Activated CD4-positive, alpha-beta T cell treated with anti-CD3 and anti-CD28 coated beads for 48 hours (primary cell): ENCODE results near the gene PIMREG.

ENCODE experiments used
- DNase-seq: peaks from one replicate; pipeline ENCODE4 v3.0.0-alpha.2; 2020

PIMREG gene

DNA sequence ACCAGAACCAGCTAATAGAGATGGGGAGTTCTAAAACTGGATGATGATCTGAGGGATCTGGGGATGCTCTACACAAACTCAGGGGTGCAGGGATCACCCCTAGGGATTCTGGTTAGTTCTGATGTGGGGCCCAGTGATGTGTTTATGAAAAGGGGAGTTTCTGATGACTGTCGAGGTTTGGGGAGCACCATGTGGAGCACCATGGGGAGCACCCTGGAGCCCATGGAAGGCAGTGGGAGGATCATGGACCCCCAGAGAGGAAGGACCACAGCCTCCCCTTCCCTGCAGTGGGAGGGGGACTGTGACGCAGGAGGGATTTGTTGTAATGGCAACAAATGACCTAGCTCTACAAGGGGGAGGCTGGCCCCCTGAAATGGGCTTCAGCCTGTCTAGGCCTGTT, 18.4 kb downstream of the PIMREG start:
- DNase-seq, result no peak

DNA sequence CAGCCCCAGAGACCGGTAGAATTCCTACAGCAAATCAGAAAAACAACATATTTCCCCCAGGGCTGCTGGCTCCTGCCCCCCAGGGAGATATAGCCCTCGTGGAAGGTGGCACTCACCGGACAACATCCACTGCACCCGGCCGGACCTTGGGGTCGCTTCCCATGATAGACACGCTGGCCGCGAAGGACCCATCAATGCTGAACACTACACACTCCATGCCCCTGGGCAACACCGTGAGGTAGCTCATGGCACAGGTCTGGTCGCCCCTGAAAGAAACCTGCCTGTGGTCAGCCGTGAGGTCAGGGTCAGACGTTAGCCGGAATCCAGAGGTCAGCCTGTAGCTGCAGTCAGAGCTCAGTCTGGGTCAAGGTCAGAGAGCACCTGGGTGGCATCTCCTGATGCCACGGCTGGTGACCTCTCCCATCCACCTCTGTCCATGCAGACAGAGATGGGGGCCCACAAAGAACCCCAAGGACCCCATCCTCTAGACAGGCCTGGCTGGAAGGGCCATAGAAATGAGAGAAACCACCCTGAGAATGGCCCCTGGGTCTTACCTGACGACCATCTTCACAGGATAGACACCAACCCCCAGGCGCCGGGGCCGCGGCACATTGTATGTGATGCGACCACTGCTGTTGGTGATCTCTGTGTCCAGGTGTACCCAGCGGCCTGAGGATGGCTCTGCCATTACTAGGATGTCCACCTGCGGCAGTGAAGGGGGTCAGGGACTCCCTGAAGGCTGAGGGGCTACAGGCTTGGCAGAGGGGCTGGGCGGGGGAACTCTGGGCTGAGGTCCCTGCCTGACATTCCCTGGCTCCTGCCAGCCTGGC, 19.6 kb downstream of the PIMREG start:
- no peak for DNase-seq

DNA sequence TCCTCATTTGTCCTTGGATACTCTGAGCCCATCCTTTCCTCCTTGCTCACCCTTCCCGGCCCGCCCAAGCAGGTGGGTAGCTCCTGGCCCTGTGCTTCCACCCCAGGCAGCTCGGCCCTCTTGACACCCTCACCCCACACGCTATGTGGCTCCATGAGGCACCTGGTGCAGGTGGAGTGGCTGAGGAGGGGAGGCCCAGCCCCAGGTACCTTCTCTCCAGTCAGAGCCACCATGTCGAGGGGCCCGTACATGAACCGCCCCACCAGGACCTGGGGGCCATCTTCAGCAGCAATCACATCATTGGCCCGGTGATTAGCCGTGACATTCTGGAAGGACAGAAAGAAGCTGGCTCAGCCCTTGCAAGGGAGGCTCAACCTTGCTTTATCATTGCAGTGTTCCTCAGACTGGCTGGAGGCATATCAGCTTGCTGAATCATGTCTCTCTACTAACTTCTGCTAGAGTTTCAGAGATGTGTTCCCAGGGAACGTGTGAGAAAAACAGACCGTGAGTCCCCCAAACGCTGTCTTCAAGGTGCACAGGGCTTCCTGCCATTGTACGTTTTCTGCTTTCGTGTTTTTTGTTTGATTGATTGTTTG, 20.3 kb downstream of the PIMREG start:
- no peak for DNase-seq

DNA sequence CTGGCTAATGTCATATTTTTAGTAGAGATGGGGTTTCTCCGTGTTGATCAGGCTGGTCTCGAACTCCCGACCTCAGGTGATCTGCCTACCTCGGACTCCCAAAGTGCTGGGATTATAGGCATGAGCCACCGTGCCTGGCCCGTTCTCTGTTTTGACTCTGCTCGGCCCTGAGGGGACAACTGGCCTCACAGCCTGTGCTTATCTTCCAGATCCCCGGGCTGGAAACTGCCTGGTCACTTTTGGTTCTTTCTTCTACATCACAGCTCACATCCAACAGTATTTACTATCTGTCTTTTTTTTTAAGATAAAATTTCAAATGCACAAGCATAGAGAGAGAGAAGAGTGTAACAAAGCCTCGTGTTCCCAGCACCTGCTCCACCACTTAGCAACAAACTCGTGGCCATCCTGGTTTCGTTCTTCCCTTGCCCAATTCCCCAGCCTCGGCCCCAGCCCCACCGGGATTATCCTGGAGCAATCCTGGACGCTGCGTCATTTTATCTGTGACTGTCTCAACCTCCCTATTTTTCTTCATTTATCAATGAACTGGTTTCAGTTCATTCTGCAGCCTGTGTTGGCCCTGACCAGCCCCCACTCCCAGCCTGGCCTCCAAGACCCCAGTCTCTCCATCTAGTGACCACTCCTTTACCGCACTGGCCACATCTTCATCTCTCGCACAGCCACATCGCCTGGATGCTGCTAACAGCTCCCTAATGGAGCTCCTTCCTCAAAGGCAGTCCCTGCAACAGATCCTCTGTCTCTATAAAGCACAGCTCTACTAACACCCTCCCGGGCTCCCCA, 21.1 kb downstream of the PIMREG start:
- no peak for DNase-seq

DNA sequence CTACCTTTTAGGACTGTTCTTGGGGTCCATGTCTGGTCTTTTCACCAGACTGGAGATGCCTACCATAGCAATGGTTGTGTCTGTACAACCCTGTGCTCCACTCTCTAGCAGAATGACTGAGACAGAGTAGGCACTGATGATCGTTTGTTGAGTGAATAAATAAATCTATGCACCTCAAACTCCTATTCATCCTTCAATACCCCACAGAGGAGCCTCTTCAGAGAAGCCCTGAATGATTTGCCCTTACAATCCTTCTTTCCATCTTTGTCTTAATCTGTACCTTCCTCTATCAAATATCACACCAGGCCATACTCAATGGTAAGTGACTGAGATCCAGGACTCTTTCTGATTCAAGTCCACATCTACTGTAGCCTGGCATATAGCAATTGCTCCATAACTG, 23.3 kb downstream of the PIMREG start:
- no peak for DNase-seq

DNA sequence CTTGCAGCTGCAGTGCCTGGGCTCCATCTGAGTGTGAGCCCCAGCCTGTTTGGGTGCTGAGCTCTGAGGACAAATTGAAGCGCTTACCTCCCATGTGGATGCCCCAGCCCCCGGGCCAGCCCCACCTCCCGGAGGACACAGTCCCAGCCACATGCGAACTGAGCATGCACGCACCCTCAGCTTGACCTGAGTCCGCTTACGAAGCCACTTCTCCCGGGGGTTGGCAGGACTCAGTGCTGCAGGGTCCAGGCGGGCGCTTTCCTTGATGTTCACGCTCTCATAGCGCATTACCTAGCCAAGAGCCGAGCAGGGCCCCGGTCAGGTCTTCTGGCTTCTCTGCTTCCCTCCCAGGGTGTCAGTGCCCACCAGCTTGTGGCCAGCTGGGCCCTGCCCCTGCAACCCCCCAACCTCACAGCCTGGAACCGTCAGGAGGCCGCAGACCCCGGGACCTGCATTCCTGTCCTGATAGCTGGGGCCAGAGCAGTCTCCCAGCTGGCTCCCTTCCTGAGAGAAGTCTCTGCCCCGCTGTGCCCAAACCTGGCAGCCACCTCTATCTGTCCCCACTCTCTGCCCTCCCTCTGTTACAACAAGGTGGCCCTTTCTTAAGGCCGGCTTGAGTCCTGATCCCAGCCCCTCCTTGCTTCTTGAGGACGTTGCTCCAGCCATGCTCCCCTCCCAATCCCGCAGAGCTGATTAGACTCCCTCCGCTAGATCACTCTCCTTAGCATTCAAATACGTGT, 24.0 kb downstream of the PIMREG start:
- DNase-seq, result no peak

DNA sequence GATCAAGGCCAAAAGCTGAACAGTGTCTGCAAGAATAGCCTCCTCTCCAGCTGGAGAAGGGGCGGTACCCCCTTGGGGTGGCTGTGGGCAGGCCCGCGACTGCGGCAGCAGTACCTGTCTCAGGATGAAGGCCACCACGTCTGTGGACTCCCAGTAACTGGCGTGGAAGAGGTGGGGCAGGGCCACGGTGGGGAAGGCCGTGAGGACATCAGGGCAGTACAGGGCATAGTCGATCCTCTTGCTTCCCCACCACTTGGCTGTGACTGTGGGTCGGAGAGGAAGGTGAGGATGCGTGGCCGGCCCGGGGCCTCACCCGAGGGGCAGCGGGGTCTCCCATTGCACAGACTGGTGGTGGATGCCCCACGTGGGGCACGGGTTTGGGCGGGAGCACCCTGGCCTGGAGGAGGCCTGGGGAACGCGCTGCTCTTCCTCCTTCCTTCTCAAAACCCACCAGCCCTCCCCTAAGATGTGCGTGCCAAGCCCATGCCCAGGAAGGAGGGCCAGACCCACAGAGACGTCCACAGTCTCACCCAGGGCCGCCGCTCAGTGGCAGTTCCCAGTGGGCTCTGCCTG, 26.0 kb downstream of the PIMREG start:
- DNase-seq, result no peak

DNA sequence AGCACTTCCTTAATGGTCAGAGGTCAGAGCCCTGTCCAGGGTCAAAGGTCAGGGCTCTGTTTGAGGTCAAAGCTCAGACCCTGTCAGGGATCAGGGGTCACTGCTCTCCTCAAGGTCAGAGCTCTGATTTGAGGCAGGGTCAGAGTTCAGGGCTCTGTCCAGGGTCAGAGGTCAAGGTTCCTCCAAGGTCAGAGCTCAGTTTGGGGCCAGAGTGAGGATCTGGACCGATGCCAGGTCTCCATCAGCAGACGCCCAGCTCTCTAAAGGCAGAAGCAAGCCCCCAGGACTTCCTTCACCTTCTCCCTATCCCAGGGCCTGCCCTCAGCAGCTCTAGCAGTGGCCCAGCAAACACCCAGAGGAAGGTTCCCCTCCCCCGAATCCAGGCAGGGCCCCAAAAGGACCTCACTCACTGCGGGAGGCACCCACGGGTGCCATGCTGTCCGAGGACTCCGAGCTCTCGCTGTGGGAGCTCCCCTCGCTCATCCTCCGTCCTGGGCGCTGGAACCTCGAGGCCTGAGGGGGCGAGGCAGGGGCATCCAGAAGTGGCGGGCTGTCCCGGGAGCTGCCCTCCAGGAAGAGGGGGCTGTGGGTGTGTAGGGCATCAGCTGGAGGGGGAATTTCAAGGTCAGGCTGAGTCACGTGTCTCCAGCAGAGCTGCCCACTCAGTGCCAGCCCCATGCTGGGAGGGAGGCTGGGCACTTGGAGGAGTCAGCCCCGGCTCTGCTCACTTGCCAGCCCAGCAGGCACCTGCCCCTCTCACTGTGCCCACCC, 26.7 kb downstream of the PIMREG start:
- no peak for DNase-seq

DNA sequence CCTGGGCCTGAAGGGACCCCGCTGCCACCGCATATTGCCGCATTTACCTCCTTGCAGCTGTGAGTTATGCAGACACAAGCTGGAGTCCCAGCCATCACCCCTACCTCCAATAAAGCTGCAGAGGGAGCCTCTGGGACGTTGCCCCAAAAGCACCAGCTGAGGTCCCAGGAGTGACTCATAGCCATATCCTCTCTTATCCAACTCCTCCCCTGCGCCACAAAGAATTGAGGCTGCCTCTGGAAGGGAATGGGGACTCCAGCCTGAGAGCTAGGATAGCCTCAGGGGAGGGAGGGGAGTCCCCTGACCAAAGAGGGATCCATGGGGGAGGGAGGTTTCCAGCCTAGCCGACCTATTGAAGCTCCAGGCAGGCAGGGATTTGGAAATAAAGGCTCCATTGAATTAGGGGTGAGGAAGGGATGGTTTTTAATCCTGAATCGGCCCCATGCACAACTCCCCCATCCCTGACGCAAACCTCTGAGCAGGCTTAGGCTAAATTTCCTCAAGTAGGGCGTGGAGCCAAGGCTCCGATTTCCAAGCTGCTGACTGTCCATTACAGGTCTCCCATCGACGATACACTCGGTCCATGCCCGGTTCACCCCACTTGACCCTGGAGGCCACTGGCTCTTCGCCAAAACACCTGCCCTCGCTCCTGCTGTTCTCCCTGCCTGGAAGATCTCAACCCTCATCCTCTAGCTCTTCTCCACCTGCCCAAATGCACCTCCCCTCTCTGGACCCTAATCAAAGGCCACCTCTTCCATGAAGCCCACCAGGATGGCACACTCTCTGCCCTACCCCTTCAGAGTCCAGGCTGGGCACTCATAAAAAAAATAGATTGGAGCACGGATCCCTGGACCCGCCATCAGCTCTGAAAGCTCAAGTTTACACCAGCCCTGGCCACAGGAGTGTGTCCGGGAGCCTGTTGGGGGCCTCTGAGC, 27.5 kb downstream of the PIMREG start:
- no peak for DNase-seq

DNA sequence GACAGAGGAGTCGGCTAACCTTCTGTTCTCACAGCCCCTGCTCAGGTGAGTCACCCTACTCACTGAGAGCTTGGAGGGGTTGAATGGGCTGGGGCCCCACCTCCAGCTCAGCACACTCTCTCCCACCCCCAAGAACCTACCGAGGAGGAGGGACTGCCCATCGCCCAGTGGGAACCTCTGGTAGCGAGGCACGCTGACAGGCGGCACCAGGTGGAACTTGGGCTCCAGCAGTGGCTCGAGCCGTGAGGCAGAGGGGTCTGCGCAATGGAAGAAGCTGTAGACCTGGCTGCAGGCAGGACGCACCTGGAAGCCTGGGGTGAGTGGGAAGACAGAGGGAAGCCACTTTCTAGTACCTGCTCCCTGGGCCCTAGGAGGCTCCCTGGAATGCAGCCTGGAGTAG, 28.3 kb downstream of the PIMREG start:
- no peak for DNase-seq

DNA sequence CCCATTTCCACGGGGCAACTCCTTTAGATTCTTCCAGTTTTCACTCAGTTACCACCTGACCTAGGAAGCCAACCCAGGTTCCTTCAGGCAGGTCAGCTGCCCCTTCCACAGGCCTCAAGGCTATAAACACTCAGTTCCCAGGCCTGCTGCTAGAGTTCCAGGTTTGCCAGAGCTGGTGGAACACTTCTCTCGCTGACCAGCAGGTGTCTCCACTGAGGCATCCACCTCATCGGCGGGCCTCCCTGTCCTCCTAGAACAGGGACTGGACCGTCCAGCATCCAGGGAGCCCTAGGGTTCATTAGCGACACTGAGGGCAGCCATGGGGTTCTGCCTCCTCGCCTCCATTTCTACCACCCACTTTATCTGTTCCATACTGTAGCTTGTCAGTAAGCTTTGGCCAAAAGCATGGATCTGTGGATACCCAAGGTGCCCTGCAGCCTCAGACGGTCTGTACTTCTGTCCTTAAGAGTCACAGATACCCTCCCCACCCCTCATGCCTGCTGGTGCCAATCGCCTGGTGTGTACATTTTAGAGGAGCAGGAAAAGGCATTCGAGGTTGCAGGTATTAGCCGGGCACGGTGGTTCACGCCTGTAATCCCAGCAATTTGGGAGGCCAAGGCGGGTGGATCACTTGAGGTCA, 29.0 kb downstream of the PIMREG start:
- peak; percentile 78 for DNase-seq

DNA sequence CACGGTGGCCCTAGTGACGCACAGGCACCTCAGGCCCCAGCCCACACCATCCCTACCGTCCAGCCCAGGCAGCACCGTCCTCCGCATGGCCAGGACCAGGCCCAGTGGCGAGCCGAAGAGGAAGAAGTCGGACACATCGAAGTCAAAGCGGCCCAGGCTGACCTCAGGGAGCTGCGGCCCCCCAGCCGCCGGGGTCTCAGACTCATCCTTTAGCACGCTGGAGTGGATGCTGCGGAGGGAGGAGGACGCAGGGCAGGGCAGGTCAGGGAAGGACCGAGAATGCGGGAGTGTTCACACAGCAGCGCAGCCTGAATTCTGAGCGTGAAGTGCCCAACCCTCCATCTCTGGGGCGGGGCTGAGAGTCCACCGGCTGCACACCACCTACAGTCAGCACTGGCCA, 30.1 kb downstream of the PIMREG start:
- no peak for DNase-seq

DNA sequence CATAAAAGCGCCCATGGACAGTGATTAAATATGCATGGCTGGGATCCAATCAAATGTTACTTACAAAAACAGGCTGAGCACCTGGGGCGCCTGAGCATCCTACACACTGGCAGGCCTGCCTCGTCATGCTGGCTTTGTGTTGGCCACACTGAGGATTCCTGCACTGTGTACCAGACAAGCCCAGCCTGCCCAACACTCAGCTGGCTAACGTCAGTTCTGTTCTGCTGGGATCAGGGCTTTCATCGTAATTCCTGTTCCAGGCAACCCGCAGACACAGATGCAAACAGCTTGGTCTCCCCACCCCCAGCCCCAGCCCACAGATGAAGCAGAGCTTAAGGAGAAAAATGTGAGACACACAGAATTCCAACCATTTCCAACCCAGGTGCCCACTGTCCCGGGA, 30.7 kb downstream of the PIMREG start:
- DNase-seq, result no peak

DNA sequence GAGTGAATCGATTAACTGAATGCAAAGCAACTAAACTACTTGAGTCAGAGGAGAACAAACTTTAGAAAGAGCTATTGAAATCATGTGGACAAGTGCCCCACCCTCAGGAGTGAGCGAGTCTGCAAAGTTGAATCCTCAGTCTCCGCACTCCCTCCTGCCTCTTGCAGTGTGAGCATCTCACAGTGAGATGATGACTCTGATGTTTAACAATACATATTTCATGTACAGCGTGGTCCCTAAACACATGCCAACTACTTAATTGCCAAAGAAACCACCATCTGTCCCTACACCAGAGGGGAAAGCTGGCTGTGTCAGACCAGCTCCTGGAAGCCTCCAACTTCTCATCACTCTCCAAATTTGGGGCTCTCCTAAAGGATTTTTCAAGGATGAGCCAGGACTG, 31.2 kb downstream of the PIMREG start:
- DNase-seq, result no peak

DNA sequence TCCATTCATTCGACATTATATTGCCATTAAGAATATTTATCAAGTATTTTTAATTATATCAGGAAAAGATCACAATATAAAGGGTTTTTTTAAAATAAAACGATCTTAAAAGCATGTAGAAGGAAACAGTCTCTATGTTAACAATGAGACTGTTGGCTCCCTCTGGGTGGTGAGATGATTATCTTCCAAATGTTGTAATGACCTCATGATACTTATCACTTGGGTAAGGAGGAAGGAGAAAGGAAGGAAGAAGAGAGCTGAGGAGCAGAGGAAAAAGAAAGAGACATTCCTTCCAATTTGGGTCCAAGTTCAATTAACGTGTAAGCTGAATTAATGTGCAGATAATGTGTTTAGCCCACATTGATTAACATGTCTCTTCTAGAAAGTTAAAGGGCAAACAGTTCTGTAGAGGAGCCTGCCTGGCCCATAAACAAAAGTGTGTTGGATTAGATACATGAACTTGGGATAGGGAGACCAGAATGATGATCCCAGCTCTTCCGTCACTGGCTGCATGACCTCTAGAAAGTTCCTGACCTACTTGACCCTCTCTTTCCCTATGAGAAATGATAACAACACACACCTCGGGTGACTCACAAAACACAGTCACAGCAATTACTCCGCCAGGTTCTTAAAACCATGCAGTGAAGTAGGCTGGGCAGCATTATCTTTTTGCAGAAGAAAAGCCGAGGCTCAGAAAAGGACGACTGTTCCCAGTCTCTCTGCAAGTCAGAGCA, 32.0 kb downstream of the PIMREG start:
- DNase-seq, result no peak

DNA sequence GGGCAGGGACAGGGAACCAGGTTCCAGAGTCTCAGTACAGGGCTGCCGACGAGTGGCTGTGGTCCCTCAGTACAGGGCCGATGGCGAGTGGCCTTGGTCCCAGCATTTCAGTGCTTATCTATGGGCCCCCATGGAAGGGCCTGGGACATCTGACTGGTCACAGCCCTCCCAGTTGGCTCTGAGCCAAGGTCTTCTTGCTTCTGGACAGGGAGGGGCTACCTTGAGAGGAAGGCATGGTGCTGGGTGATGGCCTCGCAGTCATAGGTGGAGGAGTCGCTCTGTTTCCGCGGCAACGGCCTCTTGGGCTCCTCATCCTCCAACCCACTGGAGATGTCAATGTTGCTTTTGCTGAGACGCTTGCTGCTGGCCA, 32.5 kb downstream of the PIMREG start:
- no peak for DNase-seq

DNA sequence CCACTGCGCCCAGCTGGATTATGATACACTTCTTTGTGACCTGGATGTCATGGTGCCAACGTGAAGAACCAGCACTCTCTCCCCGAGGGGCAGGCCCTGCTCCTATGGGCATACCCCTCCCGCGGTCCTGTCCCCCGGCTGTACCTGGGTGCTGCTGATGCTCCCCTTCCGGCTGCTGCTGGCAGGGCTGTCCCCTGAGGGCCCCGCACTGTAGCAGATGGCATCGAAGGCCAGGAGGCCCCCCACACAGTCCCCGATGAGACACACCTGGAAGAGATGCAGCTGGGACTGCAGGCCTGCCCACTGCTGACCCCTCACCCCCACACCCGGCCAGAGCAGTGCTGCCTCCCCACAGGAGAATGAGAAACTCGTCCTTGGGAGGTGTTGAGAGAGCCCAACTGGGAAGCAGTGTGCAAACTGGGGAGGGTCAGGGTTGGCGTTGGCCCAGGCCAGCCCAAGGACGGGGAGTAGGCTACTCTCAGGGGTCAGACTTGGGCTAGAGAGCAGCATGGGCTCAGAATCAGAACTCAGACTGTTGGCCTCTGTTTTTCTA, 33.7 kb downstream of the PIMREG start:
- DNase-seq, result no peak

DNA sequence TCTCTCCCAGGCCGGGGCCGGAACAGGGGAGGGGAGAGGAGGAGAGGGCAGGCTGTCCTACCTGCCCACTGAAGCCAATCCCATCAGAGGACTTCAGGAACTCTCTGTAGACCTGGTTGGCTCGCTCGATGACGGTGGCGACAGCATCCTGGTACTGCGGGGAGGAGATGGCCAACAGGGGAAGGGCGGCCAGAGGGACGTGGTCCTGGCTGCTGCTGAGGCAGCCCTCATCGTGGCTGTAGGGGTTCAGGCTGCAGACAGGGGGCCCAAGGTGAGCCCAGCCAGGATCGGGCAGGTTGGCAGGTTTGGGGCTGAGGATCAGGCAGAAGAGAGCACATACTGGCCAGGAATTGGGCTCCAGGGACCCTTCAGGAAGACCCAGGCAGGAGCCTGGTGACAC, 34.2 kb downstream of the PIMREG start:
- no peak for DNase-seq

DNA sequence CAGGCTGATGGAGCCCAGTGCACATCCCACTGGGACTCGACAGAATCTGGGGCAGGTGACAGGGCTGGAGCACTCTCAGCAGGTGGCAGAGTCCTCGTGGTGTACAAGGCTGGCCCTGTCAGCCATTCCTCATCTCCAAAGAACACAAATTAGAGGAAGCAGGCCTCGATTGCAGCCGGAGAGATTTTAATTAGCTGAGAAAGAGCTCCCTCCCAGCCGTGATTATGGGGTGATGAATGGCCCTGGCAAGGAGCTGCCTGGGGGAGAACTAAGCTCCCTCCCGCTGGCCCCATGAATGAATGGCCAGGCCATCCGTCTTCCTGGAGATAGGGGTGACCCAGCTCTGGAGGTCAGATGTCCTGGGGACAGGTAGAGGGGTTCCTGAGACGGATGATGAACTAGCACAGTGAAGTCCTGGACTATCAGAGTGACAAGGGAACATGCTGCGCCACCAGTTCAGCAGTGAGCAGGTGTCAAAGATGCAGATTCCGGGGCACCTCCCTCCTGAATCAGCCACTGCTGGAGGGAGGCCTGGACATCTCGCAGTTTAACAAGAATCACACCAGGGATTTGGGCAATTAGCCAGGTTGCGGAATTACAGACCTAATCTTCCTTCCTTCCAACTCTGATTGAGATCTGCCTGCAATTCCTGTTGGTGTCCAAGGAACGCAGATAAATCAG, 35.5 kb downstream of the PIMREG start:
- no peak for DNase-seq
